ENCODE measurements around the gene ALX4. TPM values are rescaled to one million over a fixed set of nuclear protein-coding genes. Genes with fewer than 3 reads are reported as not detected.

ALX4 gene
- polyA plus RNA-seq, 1 of the 3 experiments (the other 2 are of a cell fraction), result under 0.01 TPM

- TF ChIP-seq SIN3A (IDR thresholded peaks at IDR 0.05; ENCODE audit: borderline replicate concordance, low read depth, low read length), result no peak
- TF ChIP-seq CTCF (IDR thresholded peaks at IDR 0.05), result no peak
- TF ChIP-seq YY1 (IDR thresholded peaks at IDR 0.05; ENCODE audit: low read depth), result no peak
- no peak for TF ChIP-seq MEF2A (IDR thresholded peaks at IDR 0.05; ENCODE audit: borderline replicate concordance, low read depth)
- TF ChIP-seq ZBTB33 (IDR thresholded peaks at IDR 0.05; ENCODE audit: borderline replicate concordance, low read depth), result no peak
- TF ChIP-seq RFX5 (IDR thresholded peaks at IDR 0.05; ENCODE audit: low read length), result no peak
- TF ChIP-seq NFIC (IDR thresholded peaks at IDR 0.05; ENCODE audit: borderline replicate concordance), result no peak
Measured at GRCh38 chr11:44348114-44348513, 38.2 kb upstream of the ALX4 start (continued).

- 74% methylated on average over 5 of the region's 5 CpGs for WGBS (ENCODE audit: low lambda C conversion rate)
- CTCF ChIA-PET, result no interaction called here
- POLR2A ChIA-PET, result no interaction called here
- H3K27ac ChIP-seq (ENCODE audit: low read depth in 2 of 2, low read length in 1 of 2), result no peak overlapping the region
- H3K9me3 ChIP-seq, result no peaks in the 10 kb centered on the region
- H3K4me1 ChIP-seq (ENCODE audit: control insufficient read depth in 1 of 2, insufficient read depth in 2 of 2, low read depth in 1 of 2, low read length in 1 of 2), result peaks cover 0 to 6% of the 10 kb centered on the region in 2 experiments; a peak in 1 of 4 replicates
- H2AFZ ChIP-seq (ENCODE audit: low read depth), result no peak overlapping the region
- H3K9me2 ChIP-seq, result no peaks in the 10 kb centered on the region
- TF ChIP-seq RXRA (IDR thresholded peaks at IDR 0.05; ENCODE audit: borderline replicate concordance, low read depth) (no peak), NFIC (IDR thresholded peaks at IDR 0.05; ENCODE audit: borderline replicate concordance) (no peak), FOSL2 (IDR thresholded peaks at IDR 0.05; ENCODE audit: borderline replicate concordance, low read depth) (no peak), TAF1 (IDR thresholded peaks at IDR 0.05; ENCODE audit: borderline replicate concordance, low read depth, low read length) (no peak), RAD21 (IDR thresholded peaks at IDR 0.05; ENCODE audit: low read length) (no peak)
- H3F3A ChIP-seq (replicated peaks; ENCODE audit: insufficient read depth), result no peaks in the 10 kb centered on the region
- no peaks in the 10 kb centered on the region for H3K36me3 ChIP-seq (replicated peaks in 1 of 2; ENCODE audit: control insufficient read depth in 1 of 2, insufficient read depth in 2 of 2, low read length in 1 of 2)
- H3K9ac ChIP-seq, result no peak overlapping the region
- H3K4me2 ChIP-seq, result no peak overlapping the region
- no peak overlapping the region for H3K4me3 ChIP-seq (ENCODE audit: low read depth in 2 of 2, low read length in 1 of 2)
- no peaks in the 10 kb centered on the region for H4K20me1 ChIP-seq (ENCODE audit: insufficient read depth)
- no peaks in the 10 kb centered on the region; the same call in 1 of the 2 replicates for H3K27me3 ChIP-seq (ENCODE audit: insufficient read depth)
- H3K79me2 ChIP-seq (ENCODE audit: insufficient read depth), result no peaks in the 10 kb centered on the region
- no peak for DNase-seq
Measured at GRCh38 chr11:44347538-44347937, 37.6 kb upstream of the ALX4 start.

GRCh38 chr11:44346983-44347382 is 37.0 kb upstream of the ALX4 start:
- POLR2A ChIA-PET, result no interaction called here
- Histone ChIP-seq H3F3A (replicated peaks; ENCODE audit: insufficient read depth) (no peaks in the 10 kb centered on the region), H3K9me3 (no peaks in the 10 kb centered on the region), H3K9ac (no peak overlapping the region), H3K9me2 (no peaks in the 10 kb centered on the region), H3K79me2 (ENCODE audit: insufficient read depth) (no peaks in the 10 kb centered on the region), H4K20me1 (ENCODE audit: insufficient read depth) (no peaks in the 10 kb centered on the region), H3K4me1 (ENCODE audit: control insufficient read depth in 1 of 2, insufficient read depth in 2 of 2, low read depth in 1 of 2, low read length in 1 of 2) (peaks cover 0 to 6% of the 10 kb centered on the region in 2 experiments; a peak in 1 of 4 replicates), H3K27ac (ENCODE audit: low read depth in 2 of 2, low read length in 1 of 2) (no peak overlapping the region), H2AFZ (ENCODE audit: low read depth) (no peak overlapping the region), H3K36me3 (replicated peaks in 1 of 2; ENCODE audit: control insufficient read depth in 1 of 2, insufficient read depth in 2 of 2, low read length in 1 of 2) (no peaks in the 10 kb centered on the region), H3K4me2 (no peak overlapping the region), H3K4me3 (ENCODE audit: low read depth in 2 of 2, low read length in 1 of 2) (no peak overlapping the region), H3K27me3 (ENCODE audit: insufficient read depth) (no peaks in the 10 kb centered on the region; the same call in 1 of the 2 replicates)
- TF ChIP-seq CTCF (IDR thresholded peaks at IDR 0.05), result no peak
- TF ChIP-seq REST (IDR thresholded peaks at IDR 0.05; ENCODE audit: low read depth, low read length), result no peak
- TF ChIP-seq ZBTB33 (IDR thresholded peaks at IDR 0.05; ENCODE audit: borderline replicate concordance, low read depth), result no peak
- TF ChIP-seq SIN3A (IDR thresholded peaks at IDR 0.05; ENCODE audit: borderline replicate concordance, low read depth, low read length), result no peak
- CTCF ChIA-PET, result no interaction called here
- no peak for DNase-seq
- WGBS (ENCODE audit: low lambda C conversion rate), result 36% methylated on average over 5 of the region's 6 CpGs

Data from SK-N-SH (cell line).